ENCODE measurements around the gene RIT2.

Gene RIT2

DNA sequence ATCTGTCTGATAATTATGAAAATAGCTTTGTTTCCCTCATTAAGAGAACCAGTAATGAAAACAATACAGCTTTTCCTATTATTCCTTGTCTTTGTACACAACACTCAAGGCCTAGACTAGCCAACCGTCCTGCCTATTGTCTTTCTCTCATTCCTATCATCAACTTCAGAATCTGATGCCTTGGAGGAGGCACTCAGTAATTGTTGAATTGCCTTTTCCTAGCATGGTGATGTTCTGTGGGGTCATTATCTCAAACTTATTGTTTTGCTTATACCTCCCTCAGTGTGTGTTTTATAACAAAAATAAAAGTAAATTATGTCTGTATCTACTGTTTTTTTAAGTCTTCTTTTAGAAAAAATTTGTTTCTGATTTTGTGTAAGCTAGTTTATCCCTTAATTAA, 208.7 kb downstream of the RIT2 start:
- TF ChIP-seq, protein P1, sequence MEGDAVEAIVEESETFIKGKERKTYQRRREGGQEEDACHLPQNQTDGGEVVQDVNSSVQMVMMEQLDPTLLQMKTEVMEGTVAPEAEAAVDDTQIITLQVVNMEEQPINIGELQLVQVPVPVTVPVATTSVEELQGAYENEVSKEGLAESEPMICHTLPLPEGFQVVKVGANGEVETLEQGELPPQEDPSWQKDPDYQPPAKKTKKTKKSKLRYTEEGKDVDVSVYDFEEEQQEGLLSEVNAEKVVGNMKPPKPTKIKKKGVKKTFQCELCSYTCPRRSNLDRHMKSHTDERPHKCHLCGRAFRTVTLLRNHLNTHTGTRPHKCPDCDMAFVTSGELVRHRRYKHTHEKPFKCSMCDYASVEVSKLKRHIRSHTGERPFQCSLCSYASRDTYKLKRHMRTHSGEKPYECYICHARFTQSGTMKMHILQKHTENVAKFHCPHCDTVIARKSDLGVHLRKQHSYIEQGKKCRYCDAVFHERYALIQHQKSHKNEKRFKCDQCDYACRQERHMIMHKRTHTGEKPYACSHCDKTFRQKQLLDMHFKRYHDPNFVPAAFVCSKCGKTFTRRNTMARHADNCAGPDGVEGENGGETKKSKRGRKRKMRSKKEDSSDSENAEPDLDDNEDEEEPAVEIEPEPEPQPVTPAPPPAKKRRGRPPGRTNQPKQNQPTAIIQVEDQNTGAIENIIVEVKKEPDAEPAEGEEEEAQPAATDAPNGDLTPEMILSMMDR (IDR thresholded peaks at IDR 0.05), result no peak

DNA sequence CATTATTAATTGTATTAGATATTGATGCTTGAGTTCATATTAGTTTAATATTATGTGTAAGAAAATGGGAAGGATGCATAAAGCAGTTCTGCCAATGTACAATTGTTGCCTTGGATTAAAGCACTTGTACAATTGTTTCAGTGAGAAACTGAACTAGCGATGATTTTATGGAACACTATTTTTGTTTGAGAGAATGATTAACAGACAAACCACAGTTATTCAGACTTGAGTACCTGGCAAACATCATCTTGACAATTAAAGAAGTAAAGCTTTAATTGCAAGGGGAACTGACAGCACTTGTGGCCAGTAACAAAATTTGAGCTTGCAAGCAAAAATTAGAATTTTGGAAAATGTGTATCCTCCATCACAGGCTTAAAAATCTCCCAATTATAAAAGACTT, 214.3 kb downstream of the RIT2 start:
- TF ChIP-seq, protein P1 (IDR thresholded peaks at IDR 0.05), result no peak

DNA sequence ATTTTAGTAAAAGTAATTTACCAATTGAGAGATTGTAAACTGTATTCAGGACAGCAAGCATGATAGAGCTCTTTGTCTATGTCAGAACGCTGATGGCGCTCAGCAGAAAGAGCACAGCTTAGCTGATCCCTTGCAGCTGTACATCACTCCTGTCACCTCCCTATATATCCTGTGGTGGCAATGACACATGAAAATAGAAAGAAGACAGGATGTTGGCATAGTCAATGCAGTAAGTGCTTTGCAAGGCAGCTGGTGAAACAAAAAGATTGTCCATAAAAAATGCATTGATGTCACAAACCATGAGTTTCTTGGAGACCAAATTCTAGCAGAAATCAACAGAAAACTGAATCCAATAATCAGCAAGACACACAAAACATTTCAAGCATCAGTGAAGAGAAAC, 221.5 kb downstream of the RIT2 start:
- TF ChIP-seq, protein P1 (IDR thresholded peaks at IDR 0.05), result no peak

DNA sequence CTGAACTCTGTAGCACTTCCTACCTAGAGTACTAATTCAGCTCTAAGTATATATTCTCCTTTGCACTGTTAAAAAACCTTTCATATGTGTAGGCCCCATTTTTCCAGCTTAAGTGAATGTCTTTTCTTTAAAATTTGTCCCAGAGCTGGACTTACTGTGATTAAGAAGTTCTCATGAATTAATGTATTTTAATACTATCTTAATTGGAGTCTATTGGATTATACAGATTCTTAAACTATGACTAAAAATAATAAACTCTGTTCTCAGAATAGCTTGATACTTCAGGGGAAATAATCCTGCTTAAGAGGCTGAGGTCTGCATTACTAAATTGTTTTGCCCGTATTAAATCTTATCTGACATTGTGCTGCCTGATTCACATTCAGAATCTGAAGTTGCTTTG, 223.3 kb downstream of the RIT2 start:
- TF ChIP-seq, protein P1 (IDR thresholded peaks at IDR 0.05), result no peak

DNA sequence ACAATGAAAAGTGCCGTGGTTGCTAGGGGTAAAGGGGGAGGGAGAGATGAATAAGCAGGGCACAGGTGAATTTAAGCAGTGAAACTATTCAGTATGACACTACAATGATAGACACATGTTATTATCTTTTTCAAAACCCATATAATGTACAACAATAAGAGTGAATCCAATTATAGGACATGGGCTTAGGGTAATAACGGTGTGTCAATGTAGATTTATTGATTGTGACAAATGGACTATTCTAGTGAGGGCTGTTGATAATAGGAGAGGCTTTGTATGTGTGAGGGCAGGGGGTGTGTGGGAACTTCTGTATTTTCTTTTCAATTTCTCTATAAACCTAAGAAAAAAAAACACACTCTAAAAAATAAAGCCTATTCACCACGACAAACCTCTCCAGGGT, 223.8 kb downstream of the RIT2 start:
- TF ChIP-seq, protein P1 (IDR thresholded peaks at IDR 0.05), result no peak

DNA sequence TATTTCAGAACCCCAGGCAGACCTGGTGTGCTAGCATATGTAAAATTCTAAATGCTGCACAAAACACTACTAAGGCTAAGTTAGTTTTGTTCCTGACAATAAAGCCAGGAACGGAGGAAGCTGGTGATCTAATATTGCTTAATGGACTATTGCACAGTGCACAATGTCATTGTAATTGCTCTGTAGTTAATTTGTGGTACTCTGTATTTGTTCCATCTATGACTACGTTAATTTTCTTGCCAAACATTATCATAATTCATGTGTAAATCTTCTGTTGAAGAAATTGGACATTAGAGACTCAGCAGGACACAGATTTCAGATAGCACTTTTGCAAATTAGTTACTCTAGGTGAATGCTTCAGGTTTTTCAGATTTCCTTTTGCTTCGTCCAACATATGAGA, 232.3 kb downstream of the RIT2 start:
- TF ChIP-seq, protein P1 (IDR thresholded peaks at IDR 0.05), result no peak

DNA sequence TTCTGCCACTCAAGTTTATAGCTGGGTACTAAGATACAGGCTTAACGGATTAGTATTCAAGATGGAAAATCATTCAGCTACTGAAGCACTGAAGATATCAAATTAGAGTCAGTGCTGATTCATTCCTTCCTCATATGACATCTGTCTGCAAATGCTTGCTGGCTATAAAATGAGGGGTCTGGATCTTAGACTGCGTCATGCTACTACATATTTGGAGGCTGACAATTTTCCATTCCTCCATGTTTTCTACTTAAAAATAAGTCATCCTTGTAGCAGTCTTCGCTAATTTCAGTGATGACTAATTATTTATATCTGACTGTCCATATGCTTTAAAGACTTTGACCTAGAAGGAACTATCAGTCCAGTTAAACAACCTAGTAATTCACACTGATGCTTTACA, 233.4 kb downstream of the RIT2 start:
- TF ChIP-seq, protein P1 (IDR thresholded peaks at IDR 0.05), result no peak

DNA sequence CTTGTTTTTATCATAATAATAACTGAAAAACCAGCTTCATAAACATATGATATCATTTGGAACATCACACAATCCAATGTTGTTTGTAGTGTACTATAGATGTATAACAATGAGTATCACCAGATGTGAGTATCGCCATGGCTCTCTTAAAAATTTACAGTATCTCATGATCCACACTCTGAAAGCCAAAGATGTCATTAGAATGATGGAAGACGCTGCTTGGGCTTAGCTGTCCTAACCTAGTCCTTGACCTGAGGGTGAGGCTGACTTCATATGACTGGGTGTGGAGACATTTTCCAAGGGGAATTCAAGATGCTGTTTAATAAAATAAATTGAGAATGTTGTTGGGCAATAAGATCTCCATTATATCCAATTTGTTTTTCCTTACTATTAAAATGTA, 242.6 kb downstream of the RIT2 start:
- TF ChIP-seq, protein P1 (IDR thresholded peaks at IDR 0.05), result no peak
